Gastroesophageal sphincter (tissue), 4 donors: ENCODE data around the gene CENPW. TPM values are rescaled to one million over a fixed set of nuclear protein-coding genes. Genes with fewer than 3 reads are reported as not detected.

ENCODE experiments used
- ATAC-seq: fragments of 150-250 bp; one replicate; pipeline ENCODE4 v1.9.1; 2016; ENCODE audit warnings: mild to moderate bottlenecking, moderate library complexity
- H3K27ac ChIP-seq, 4 donors: fragments of 200-600 bp; sonication (generic) in 3 of 4; 1 replicate in 3 of 4; 2 replicates in 1 of 4; pipeline ENCODE4 v1.5.1; 2016 to 2019
- H3K27me3 ChIP-seq: fragments of 200-600 bp; sonication (generic); one replicate; pipeline ENCODE4 v1.5.1; 2019
- H3K36me3 ChIP-seq, 2 donors: fragments of 200-600 bp; sonication (generic); one replicate each; pipeline ENCODE4 v1.5.1; 2019; ENCODE audit warnings: control low read depth in 1 of 2
- H3K4me1 ChIP-seq, 3 donors: fragments of 200-600 bp; sonication (generic); 1 replicate in 2 of 3; 2 replicates in 1 of 3; pipeline ENCODE4 v1.5.1; 2016 to 2019; ENCODE audit warnings: control low read depth in 2 of 3
- H3K4me3 ChIP-seq, 2 donors: fragments of 200-600 bp; sonication (generic); one replicate each; pipeline ENCODE4 v1.5.1; 2019; ENCODE audit warnings: mild to moderate bottlenecking in 1 of 2, moderate library complexity in 1 of 2
- H3K9me3 ChIP-seq, 3 donors: fragments of 200-600 bp; sonication (generic); one replicate each; pipeline ENCODE4 v1.5.1; 2017 to 2019; ENCODE audit warnings: control low read depth in 2 of 3
- CTCF ChIP-seq, 4 experiments: fragments of 200-600 bp in 2 of 4; fragments of 450-650 bp in 2 of 4; sonication (generic) in 1 of 4; IDR thresholded peaks; one replicate each; pipeline ENCODE4 v1.5.1; 2017 to 2019; ENCODE audit warnings: antibody characterized with exemption in 4 of 4, mild to moderate bottlenecking in 2 of 4, moderate library complexity in 2 of 4
- EP300 ChIP-seq: sonication (generic); formaldehyde crosslinking; IDR thresholded peaks from one replicate; pipeline ENCODE4 v1.6.1; 2017; ENCODE audit warnings: antibody characterized with exemption, mild to moderate bottlenecking
- POLR2A ChIP-seq, 2 donors: fragments of 450-650 bp; IDR thresholded peaks; one replicate each; pipeline ENCODE4 v1.6.1; 2017; ENCODE audit warnings: antibody characterized with exemption in 2 of 2, mild to moderate bottlenecking in 2 of 2, moderate library complexity in 1 of 2
- POLR2AphosphoS5 ChIP-seq: sonication (generic); formaldehyde crosslinking; IDR thresholded peaks from one replicate; pipeline ENCODE4 v1.6.1; 2017; ENCODE audit warnings: antibody characterized with exemption
- WGBS, 2 donors: methylation state at CpG; one replicate each; pipeline ENCODE4 v1.1.5; 2018; ENCODE audit warnings: low coverage in 1 of 2; 5-methylcytosine and 5-hydroxymethylcytosine counted together
- total RNA-seq, 4 donors: library from RNA; depleted of rRNA; stranded (reverse); fragments of >200 nt; gene quantifications; one replicate each; pipeline ENCODE4 v1.1.0, GENCODE V29; 2016

CENPW gene
- total RNA-seq, 4 donors from 2014 or later: 0.69 to 14.3 (median 4.9) TPM

- Histone ChIP-seq H3K9me3 (peaks cover 0 to 13% (median 0%) of the 10 kb centered on the region in 3 donors), H3K4me1 (no peaks in the 10 kb centered on the region), H3K27me3 (no peaks in the 10 kb centered on the region), H3K4me3 (no peak overlapping the region), H3K36me3 (no peaks in the 10 kb centered on the region), H3K27ac (no peak overlapping the region)
- ATAC-seq: no peak
- no peak for TF ChIP-seq EP300
- TF ChIP-seq POLR2AphosphoS5: no peak
- TF ChIP-seq CTCF (IDR thresholded peaks at IDR 0.05): no peak
- no peak for TF ChIP-seq POLR2A (IDR thresholded peaks at IDR 0.05)
- 62 to 64% methylated on average over 3 of the region's 3 CpGs for WGBS, 2 donors
Observed at GRCh38 chr6:126388104-126388598, 48.2 kb downstream of the CENPW start.

GRCh38 chr6:126396131-126396530 lies 56.2 kb downstream of the CENPW start:
- no peaks in the 10 kb centered on the region for H3K36me3 ChIP-seq
- H3K4me3 ChIP-seq: no peak overlapping the region
- no peaks in the 10 kb centered on the region for H3K4me1 ChIP-seq
- TF ChIP-seq CTCF (IDR thresholded peaks at IDR 0.05) (no peak), EP300 (no peak), POLR2A (IDR thresholded peaks at IDR 0.05) (no peak), POLR2AphosphoS5 (no peak)
- no peak overlapping the region for H3K27ac ChIP-seq
- no CpG with 5 or more reads among the region's 2 CpGs for WGBS, 2 donors
- H3K27me3 ChIP-seq: no peaks in the 10 kb centered on the region
- ATAC-seq: no peak
- no peaks in the 10 kb centered on the region for H3K9me3 ChIP-seq
